K562 (cell line): Measurements from ENCODE around the gene HDAC6. TPM values are rescaled to one million over a fixed set of nuclear protein-coding genes. Genes with fewer than 3 reads are reported as not detected.

Source experiments
- ATAC-seq: fragments of 200-7000 bp; cut with Tn5 transposase; 3 replicates; pipeline ENCODE4 v1.9.1; 2020; ENCODE audit warnings: moderate library complexity
- BruUV-seq: library from RNA; stranded (reverse); fragments of 400-500 nt; replicated peaks from 2 replicates; lab custom pipeline; 2021; lab: Mats Ljungman, UMichigan
- CTCF ChIA-PET: fragments of 300-600 bp; formaldehyde crosslinking; extraction: SDS; loops from one replicate; lab custom pipeline; 2021; ENCODE audit warnings: low intra/inter-chr PET ratio; lab: Yijun Ruan, JAX
- POLR2A ChIA-PET: fragments of 300-600, 350-650 bp; sonication (Branson Sonifier 250); formaldehyde crosslinking; extraction: SDS; loops from one replicate; lab custom pipeline; 2021; ENCODE audit warnings: antibody characterized with exemption, inconsistent platforms; lab: Yijun Ruan, JAX
- DNase-seq, 4 experiments: peaks; one replicate each; pipeline versions ENCODE4 v3.0.0 to v3.0.0-alpha.2; 2011 to 2018; ENCODE audit warnings: low spot score in 3 of 4, mixed read lengths in 3 of 4; ENCODE audit errors: extremely low read depth in 1 of 4
- FAIRE-seq: peaks from 2 replicates; lab custom pipeline; 2011; peaks lifted over from hg19 to GRCh38; lab: Jason Lieb, UNC
- H2AFZ ChIP-seq: 2 replicates; pipeline ENCODE4 v1.6.0; 2011; ENCODE audit warnings: low read depth, low read length, control low read depth, inconsistent platforms
- H3K27ac ChIP-seq: fragments of 200-600 bp; 3 replicates; pipeline ENCODE4 v1.8.0; 2011; ENCODE audit warnings: low read depth, mild to moderate bottlenecking, control low read depth, inconsistent platforms, low read length, moderate library complexity, mixed read lengths; ENCODE audit errors: extremely low read depth
- H3K27me3 ChIP-seq, 2 experiments: fragments of 300-600 bp in 1 of 2; 2 replicates in 1 of 2; 3 replicates in 1 of 2; pipeline versions ENCODE4 v1.6.0 to v1.8.0; 2011; ENCODE audit warnings: inconsistent platforms in 2 of 2, low read length in 2 of 2, mild to moderate bottlenecking in 1 of 2, mixed read lengths in 1 of 2, moderate library complexity in 1 of 2; ENCODE audit not compliant: control insufficient read depth in 2 of 2, insufficient read depth in 2 of 2
- H3K36me3 ChIP-seq: fragments of 300-600 bp; 3 replicates; pipeline ENCODE4 v1.8.0; 2011; ENCODE audit warnings: mild to moderate bottlenecking, low read length, inconsistent platforms; ENCODE audit not compliant: control insufficient read depth, insufficient read depth
- H3K4me1 ChIP-seq, 2 experiments: fragments of 200-600 bp in 1 of 2; replicated peaks in 1 of 2; 2 replicates in 1 of 2; 3 replicates in 1 of 2; pipeline versions ENCODE4 v1.5.1 to v1.8.0; 2011; ENCODE audit warnings: inconsistent platforms in 2 of 2, low read length in 2 of 2, mild to moderate bottlenecking in 1 of 2, mixed read lengths in 1 of 2, moderate library complexity in 1 of 2; ENCODE audit not compliant: control insufficient read depth in 2 of 2, insufficient read depth in 2 of 2
- H3K4me2 ChIP-seq: 2 replicates; pipeline ENCODE4 v1.6.1; 2011; ENCODE audit warnings: low read length, control low read depth, inconsistent platforms, mixed read lengths; ENCODE audit not compliant: insufficient read depth
- H3K4me3 ChIP-seq: fragments of 200-600 bp; sonication (generic), shearing (Covaris generic); 2 replicates; pipeline ENCODE4 v1.5.1; 2016; ENCODE audit warnings: control low read depth, inconsistent platforms
- H3K79me2 ChIP-seq: fragments of 200-600 bp; 3 replicates; pipeline ENCODE4 v1.8.0; 2011; ENCODE audit warnings: low read length, inconsistent platforms; ENCODE audit not compliant: control insufficient read depth, insufficient read depth
- H3K9ac ChIP-seq, 2 experiments: 2 replicates each; pipeline versions ENCODE4 v1.6.0 to v1.6.1; 2011; ENCODE audit warnings: low read depth in 2 of 2, low read length in 2 of 2, control low read depth in 1 of 2, inconsistent platforms in 1 of 2, mild to moderate bottlenecking in 1 of 2, mixed read lengths in 1 of 2; ENCODE audit not compliant: insufficient read depth in 1 of 2
- H3K9me1 ChIP-seq: one replicate; pipeline ENCODE4 v1.6.0; 2011; ENCODE audit warnings: inconsistent platforms, mild to moderate bottlenecking, low read length, moderate library complexity; ENCODE audit not compliant: control insufficient read depth, insufficient read depth
- H3K9me3 ChIP-seq: replicated peaks from 2 replicates; pipeline ENCODE4 v1.5.1; 2011; ENCODE audit warnings: low read depth, low read length, inconsistent platforms; ENCODE audit not compliant: control insufficient read depth, insufficient read depth
- H4K20me1 ChIP-seq: replicated peaks from 2 replicates; pipeline ENCODE4 v1.6.1; 2011; ENCODE audit warnings: low read length, inconsistent platforms, mixed read lengths; ENCODE audit not compliant: control insufficient read depth, insufficient read depth
- CCNT2 ChIP-seq: IDR thresholded peaks from 2 replicates; pipeline ENCODE4 v1.6.1; 2011; ENCODE audit warnings: borderline replicate concordance, low read depth, mild to moderate bottlenecking, moderate library complexity, mixed read lengths, low read length; ENCODE audit not compliant: insufficient read length; ENCODE audit errors: extremely low read depth
- ELK3 ChIP-seq: fragments of 450-650 bp; formaldehyde crosslinking; IDR thresholded peaks from 2 replicates; pipeline ENCODE4 v1.4.0; 2020; ENCODE audit warnings: mild to moderate bottlenecking
- MECOM ChIP-seq: fragments of 250-450 bp; sonication (Bioruptor Pico); IDR thresholded peaks from 2 replicates; pipeline ENCODE4 v1.8.0; 2022; ENCODE audit warnings: inconsistent platforms
- POLR2G ChIP-seq: fragments of 200-400 bp; formaldehyde crosslinking; IDR thresholded peaks from 2 replicates; pipeline ENCODE4 v1.6.1; 2017; ENCODE audit warnings: low read depth, mild to moderate bottlenecking, antibody characterized with exemption, low read length, moderate library complexity
- ZBTB33 ChIP-seq: sonication (generic); formaldehyde crosslinking; IDR thresholded peaks from 2 replicates; pipeline ENCODE4 v1.8.1; 2023; ENCODE audit warnings: mild to moderate bottlenecking, missing genetic modification reagents
- WGBS: fragments of 100-300 bp; shearing (Covaris generic); methylation state at CpG from one replicate; pipeline ENCODE4 v1.1.6; 2016; ENCODE audit warnings: low coverage, mixed read lengths; ENCODE audit not compliant: insufficient coverage; ENCODE audit errors: missing lambda C conversion rate; 5-methylcytosine and 5-hydroxymethylcytosine counted together
- in situ Hi-C: fragments of 300-500 bp; cut with MboI; formaldehyde crosslinking; loops from 4 replicates; pipeline ENCODE4 v1.15.0; 2018; ENCODE audit warnings: inconsistent platforms, mixed read lengths
- intact Hi-C: fragments of 100-400 bp; cut with micrococcal nuclease; formaldehyde crosslinking; loops from 2 replicates; pipeline ENCODE4 v1.14.2; 2022
- polyA plus RNA-seq, 8 experiments: library from polyadenylated mRNA; depleted of rRNA in 4 of 8; stranded (reverse) in 5 of 8; unstranded in 3 of 8; fragments of >200 nt; fragmentation: Nextera tagmentation in 2 of 8; fragmentation: Illumina TruSeq in 1 of 8; extraction: Ambion mirVana in 2 of 8; extraction: Trizol in 1 of 8; gene quantifications; 2 replicates each; pipeline versions ENCODE4 v1.2.1 to v1.2.3, GENCODE V29; 2011 to 2014; ENCODE audit warnings: inconsistent platforms in 1 of 8, missing spikeins in 1 of 8
- total RNA-seq, 7 experiments: library from RNA; depleted of rRNA in 6 of 7; stranded (reverse); fragments of >200 nt in 6 of 7; fragmentation: Illumina TruSeq in 2 of 7; extraction: Trizol in 2 of 7; gene quantifications; 2 replicates each; pipeline versions ENCODE4 v1.2.1 to v1.2.3, GENCODE V29; 2011 to 2021; ENCODE audit warnings: low replicate concordance in 1 of 7

The HDAC6 gene
- total and polyA plus RNA-seq, 9 of the 15 experiments (the other 6 are each of a cell fraction or from before 2014, with no cell fraction given), result 29.9 to 101 (median 71.2) TPM

GRCh38 chrX:48826876-48827653 lies 25.2 kb downstream of the HDAC6 start:
- ChIA-PET POLR2A (no interaction called here), CTCF (no interaction called here)
- no peak overlapping the region for H3K27ac ChIP-seq
- FAIRE-seq, result no peak
- WGBS, result 99% methylated on average over 19 of the region's 73 CpGs
- H3K4me2 ChIP-seq, result no peak overlapping the region
- BruUV-seq, result no TSS peak
- no peak for DNase-seq
- H3K9ac ChIP-seq, result no peak overlapping the region
- intact Hi-C loops (no loop called here), in situ Hi-C loops (no loop called here)
- peak; percentile 56; the same call in 1 of the 2 replicates for TF ChIP-seq ZBTB33 (CRISPR knock-in tag)
- TF ChIP-seq ELK3 (CRISPR knock-in tag), result no peak
- no peak for TF ChIP-seq CCNT2
- 0 out of 2 replicates have a peak, but pooled peaks have one; percentile 44 for TF ChIP-seq POLR2G
- no peak for TF ChIP-seq MECOM (CRISPR knock-in tag)
- H3K79me2 ChIP-seq, result no peaks in the 10 kb centered on the region
- H3K27me3 ChIP-seq, result no peaks in the 10 kb centered on the region
- ATAC-seq, result no peak
- H2AFZ ChIP-seq, result no peak overlapping the region
- H3K9me1 ChIP-seq, result no peaks in the 10 kb centered on the region
- no peaks in the 10 kb centered on the region for H4K20me1 ChIP-seq
- peaks cover 0 to 22% of the 10 kb centered on the region in 2 experiments; a peak in 2 of 5 replicates for H3K4me1 ChIP-seq
- H3K9me3 ChIP-seq, result peaks cover 2% of the 10 kb centered on the region; the same call in 1 of the 2 replicates
- no peak overlapping the region for H3K4me3 ChIP-seq
- H3K36me3 ChIP-seq, result peaks cover 27% of the 10 kb centered on the region; the same call in 2 of the 3 replicates
